SK-N-SH treated with all-trans-retinoic acid at 6 μM for 48 hours (cell line): ENCODE data around the gene NTM.

ENCODE experiments used
- ATAC-seq: fragments of 200-7000 bp; cut with Tn5 transposase; 3 replicates; pipeline ENCODE4 v1.9.1; 2020; ENCODE audit warnings: mild to moderate bottlenecking, moderate library complexity
- BACH2 ChIP-seq: fragments of 250-450 bp; sonication (Bioruptor Pico); IDR thresholded peaks from 2 replicates; pipeline ENCODE4 v1.9.0; 2021; ENCODE audit warnings: mild to moderate bottlenecking, borderline replicate concordance
- CSDC2 ChIP-seq: fragments of 250-450 bp; sonication (Bioruptor Pico); IDR thresholded peaks from 2 replicates; pipeline ENCODE4 v1.5.0; 2020; ENCODE audit warnings: mild to moderate bottlenecking, moderate library complexity
- CSRNP3 ChIP-seq: fragments of 250-450 bp; sonication (Bioruptor Pico); IDR thresholded peaks from 2 replicates; pipeline ENCODE4 v1.5.1; 2021; ENCODE audit warnings: mild to moderate bottlenecking, moderate library complexity
- ESRRG ChIP-seq: fragments of 250-450 bp; sonication (Bioruptor Pico); IDR thresholded peaks from 2 replicates; pipeline ENCODE4 v1.6.1; 2021; ENCODE audit warnings: mild to moderate bottlenecking
- GLIS3 ChIP-seq: fragments of 250-450 bp; sonication (Bioruptor Pico); IDR thresholded peaks from 2 replicates; pipeline ENCODE4 v1.5.0; 2020; ENCODE audit warnings: mild to moderate bottlenecking, moderate library complexity
- OSR1 ChIP-seq: fragments of 250-450 bp; sonication (Bioruptor Pico); IDR thresholded peaks from 2 replicates; pipeline ENCODE4 v1.8.0; 2022; ENCODE audit warnings: moderate library complexity, mild to moderate bottlenecking, inconsistent platforms
- POU6F1 ChIP-seq: fragments of 250-450 bp; sonication (Bioruptor Pico); IDR thresholded peaks from 2 replicates; pipeline ENCODE4 v1.8.0; 2021; ENCODE audit warnings: low read depth, mild to moderate bottlenecking, moderate library complexity, borderline replicate concordance
- PPARA ChIP-seq: fragments of 250-450 bp; sonication (Bioruptor Pico); IDR thresholded peaks from 2 replicates; pipeline ENCODE4 v1.5.0; 2020; ENCODE audit warnings: mild to moderate bottlenecking, borderline replicate concordance
- RARB ChIP-seq: fragments of 250-450 bp; sonication (Bioruptor Pico); IDR thresholded peaks from 2 replicates; pipeline ENCODE4 v1.8.0; 2021; ENCODE audit warnings: mild to moderate bottlenecking, moderate library complexity
- SNAI2 ChIP-seq: fragments of 250-450 bp; sonication (Bioruptor Pico); IDR thresholded peaks from 2 replicates; pipeline ENCODE4 v1.5.0; 2020; ENCODE audit warnings: mild to moderate bottlenecking, moderate library complexity
- TCF4 ChIP-seq: fragments of 250-450 bp; sonication (Bioruptor Pico); IDR thresholded peaks from 2 replicates; pipeline ENCODE4 v1.8.0; 2021; ENCODE audit warnings: mild to moderate bottlenecking, moderate library complexity, borderline replicate concordance
- TOX ChIP-seq: fragments of 250-450 bp; sonication (Bioruptor Pico); IDR thresholded peaks from 2 replicates; pipeline ENCODE4 v1.8.0; 2021; ENCODE audit warnings: mild to moderate bottlenecking, moderate library complexity, borderline replicate concordance
- ZC3H10 ChIP-seq: fragments of 250-450 bp; sonication (Bioruptor Pico); IDR thresholded peaks from 2 replicates; pipeline ENCODE4 v1.5.1; 2021; ENCODE audit warnings: mild to moderate bottlenecking, moderate library complexity
- ZFP3 ChIP-seq: fragments of 250-450 bp; sonication (Bioruptor Pico); IDR thresholded peaks from 2 replicates; pipeline ENCODE4 v1.5.0; 2020; ENCODE audit warnings: mild to moderate bottlenecking, moderate library complexity
- ZFP30 ChIP-seq: fragments of 450-650 bp; formaldehyde crosslinking; IDR thresholded peaks from 2 replicates; pipeline ENCODE4 v1.5.0; 2022; ENCODE audit warnings: mild to moderate bottlenecking, moderate library complexity
- ZNF565 ChIP-seq: fragments of 450-650 bp; formaldehyde crosslinking; conservative IDR thresholded peaks from 2 replicates; pipeline ENCODE4 v1.5.0; 2020; ENCODE audit warnings: low read depth, mild to moderate bottlenecking, moderate library complexity
- ZNF70 ChIP-seq: fragments of 450-650 bp; formaldehyde crosslinking; IDR thresholded peaks from 2 replicates; pipeline ENCODE4 v1.5.0; 2020; ENCODE audit warnings: mild to moderate bottlenecking, moderate library complexity
- ZNF8 ChIP-seq: fragments of 450-650 bp; formaldehyde crosslinking; IDR thresholded peaks from 2 replicates; pipeline ENCODE4 v1.5.0; 2020; ENCODE audit warnings: mild to moderate bottlenecking, moderate library complexity
- TF ChIP-seq, protein P1 (sequence below): fragments of 250-450 bp; sonication (Bioruptor Pico); IDR thresholded peaks from 2 replicates; pipeline ENCODE4 v1.5.0; 2020; ENCODE audit warnings: mild to moderate bottlenecking, moderate library complexity

The NTM gene

GRCh38 chr11:131858505-131858904 lies 488.1 kb downstream of the NTM start (continued):
- no peak for TF ChIP-seq CSRNP3 (CRISPR knock-in tag)
- no peak for TF ChIP-seq ESRRG (CRISPR knock-in tag)
- TF ChIP-seq GLIS3 = no peak
- TF ChIP-seq ZFP30 (CRISPR knock-in tag) = no peak
- no peak for TF ChIP-seq ZNF8

GRCh38 chr11:131859538-131860210 lies 489.3 kb downstream of the NTM start:
- ATAC-seq = peak; percentile 91
- TF ChIP-seq ZNF8 (no peak), RARB (CRISPR knock-in tag) (no peak), PPARA (no peak), ZNF70 (no peak)
- TF ChIP-seq, all 23 proteins: peak for 0

GRCh38 chr11:131864228-131864627 lies 493.8 kb downstream of the NTM start:
- ATAC-seq = peak; percentile 17; the same call in 1 of the 3 replicates
- TF ChIP-seq, protein P1, sequence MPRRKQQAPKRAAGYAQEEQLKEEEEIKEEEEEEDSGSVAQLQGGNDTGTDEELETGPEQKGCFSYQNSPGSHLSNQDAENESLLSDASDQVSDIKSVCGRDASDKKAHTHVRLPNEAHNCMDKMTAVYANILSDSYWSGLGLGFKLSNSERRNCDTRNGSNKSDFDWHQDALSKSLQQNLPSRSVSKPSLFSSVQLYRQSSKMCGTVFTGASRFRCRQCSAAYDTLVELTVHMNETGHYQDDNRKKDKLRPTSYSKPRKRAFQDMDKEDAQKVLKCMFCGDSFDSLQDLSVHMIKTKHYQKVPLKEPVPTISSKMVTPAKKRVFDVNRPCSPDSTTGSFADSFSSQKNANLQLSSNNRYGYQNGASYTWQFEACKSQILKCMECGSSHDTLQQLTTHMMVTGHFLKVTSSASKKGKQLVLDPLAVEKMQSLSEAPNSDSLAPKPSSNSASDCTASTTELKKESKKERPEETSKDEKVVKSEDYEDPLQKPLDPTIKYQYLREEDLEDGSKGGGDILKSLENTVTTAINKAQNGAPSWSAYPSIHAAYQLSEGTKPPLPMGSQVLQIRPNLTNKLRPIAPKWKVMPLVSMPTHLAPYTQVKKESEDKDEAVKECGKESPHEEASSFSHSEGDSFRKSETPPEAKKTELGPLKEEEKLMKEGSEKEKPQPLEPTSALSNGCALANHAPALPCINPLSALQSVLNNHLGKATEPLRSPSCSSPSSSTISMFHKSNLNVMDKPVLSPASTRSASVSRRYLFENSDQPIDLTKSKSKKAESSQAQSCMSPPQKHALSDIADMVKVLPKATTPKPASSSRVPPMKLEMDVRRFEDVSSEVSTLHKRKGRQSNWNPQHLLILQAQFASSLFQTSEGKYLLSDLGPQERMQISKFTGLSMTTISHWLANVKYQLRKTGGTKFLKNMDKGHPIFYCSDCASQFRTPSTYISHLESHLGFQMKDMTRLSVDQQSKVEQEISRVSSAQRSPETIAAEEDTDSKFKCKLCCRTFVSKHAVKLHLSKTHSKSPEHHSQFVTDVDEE (CRISPR knock-in tag) = peak; percentile 38; the same call in 1 of the 2 replicates
- TF ChIP-seq TCF4 (CRISPR knock-in tag) = peak; percentile 59; the same call in 1 of the 2 replicates
- TF ChIP-seq POU6F1 (CRISPR knock-in tag) = no peak

DNA sequence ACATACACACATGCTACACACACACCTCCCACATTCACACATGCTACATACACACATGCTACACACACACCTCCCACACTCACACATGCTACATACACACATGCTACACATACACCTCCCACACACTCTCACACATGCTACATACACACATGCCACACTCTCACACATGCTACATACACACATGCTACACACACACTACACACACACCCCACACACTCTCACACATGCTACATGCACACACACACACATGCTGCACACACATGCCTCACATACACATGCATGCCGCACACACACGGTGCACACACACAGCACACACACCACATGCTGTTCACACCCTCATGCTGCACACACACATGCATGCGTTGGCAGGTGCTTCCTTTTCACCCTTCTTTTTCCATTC lies 495.4 kb downstream of the NTM start:
- ATAC-seq = no peak
- TF ChIP-seq TCF4 (CRISPR knock-in tag) (no peak), SNAI2 (CRISPR knock-in tag) (no peak), ZFP3 (CRISPR knock-in tag) (no peak), ZFP30 (CRISPR knock-in tag) (no peak), TOX (no peak)

DNA sequence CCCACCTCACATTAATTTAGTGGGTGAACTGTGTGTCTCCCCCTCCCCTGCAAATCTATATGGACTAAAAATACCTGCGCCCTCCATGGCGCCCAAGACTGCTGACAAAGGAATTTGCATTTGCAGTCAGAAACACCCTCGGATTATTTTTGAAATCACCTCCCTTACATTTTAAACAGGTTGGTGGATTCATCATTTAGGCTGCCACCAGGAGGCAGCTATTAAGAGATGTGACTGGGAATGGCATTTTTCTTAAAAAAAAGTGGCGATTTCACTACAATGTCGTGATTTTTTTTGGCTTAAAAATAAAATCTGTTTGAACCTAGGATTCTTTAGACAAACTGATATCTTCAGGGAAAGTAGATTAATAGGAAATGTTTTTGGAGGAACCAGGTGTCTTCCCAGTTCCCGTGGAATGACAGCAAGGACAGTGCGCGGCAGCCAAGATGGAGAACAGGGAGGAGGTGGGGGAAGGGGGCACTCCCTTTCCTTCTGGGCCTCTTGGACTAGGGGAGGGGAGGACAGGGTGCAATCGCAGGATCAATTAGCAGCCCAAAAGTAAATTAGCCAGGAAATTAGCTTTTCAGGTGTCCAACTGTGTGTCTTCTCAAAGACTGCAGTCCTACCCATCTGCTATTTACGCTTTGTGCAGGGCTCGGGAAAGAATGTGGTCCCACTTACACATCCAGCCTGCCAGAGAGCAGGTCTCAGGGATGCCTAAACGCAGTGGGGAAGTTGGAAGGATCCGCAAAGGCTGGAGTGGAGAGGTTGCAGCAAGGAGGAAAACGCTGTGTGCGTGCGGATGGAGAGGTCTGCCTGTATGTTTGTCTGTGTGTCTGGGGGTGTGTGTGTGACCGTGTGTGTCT lies 496.4 kb downstream of the NTM start:
- no peak for TF ChIP-seq OSR1 (CRISPR knock-in tag)
- TF ChIP-seq BACH2 = no peak
- TF ChIP-seq ZC3H10 (CRISPR knock-in tag) = no peak
- no peak for TF ChIP-seq POU6F1 (CRISPR knock-in tag)
- no peak for TF ChIP-seq ZNF565 (CRISPR knock-in tag)
- TF ChIP-seq CSDC2 (CRISPR knock-in tag) = no peak
- TF ChIP-seq, protein P1 (CRISPR knock-in tag) = no peak
- no peak for TF ChIP-seq ESRRG (CRISPR knock-in tag)
- TF ChIP-seq ZNF8 = no peak
- ATAC-seq = no peak
